HUES48 (cell line): ENCODE measurements around the gene DGKB.

ENCODE experiments used
- H3K27ac ChIP-seq: one replicate; pipeline ENCODE4 v1.7.0; 2013; ENCODE audit warnings: low read depth, low read length, inconsistent platforms
- H3K27me3 ChIP-seq: 2 replicates; pipeline ENCODE4 v1.6.1; 2013; ENCODE audit warnings: mild to moderate bottlenecking, low read length; ENCODE audit not compliant: control insufficient read depth, insufficient read depth
- H3K36me3 ChIP-seq: 2 replicates; pipeline ENCODE4 v1.6.1; 2013; ENCODE audit warnings: low read length; ENCODE audit not compliant: control insufficient read depth, insufficient read depth
- H3K4me1 ChIP-seq: 2 replicates; pipeline ENCODE4 v1.6.1; 2013; ENCODE audit warnings: mild to moderate bottlenecking, low read length; ENCODE audit not compliant: control insufficient read depth, insufficient read depth
- H3K4me3 ChIP-seq: 2 replicates; pipeline ENCODE4 v1.5.1; 2013; ENCODE audit warnings: mild to moderate bottlenecking, low read depth, low read length
- H3K9ac ChIP-seq: 2 replicates; pipeline ENCODE4 v1.6.1; 2013; ENCODE audit warnings: mild to moderate bottlenecking, low read depth, low read length, moderate library complexity
- H3K9me3 ChIP-seq: 2 replicates; pipeline ENCODE4 v1.6.1; 2013; ENCODE audit warnings: low read length; ENCODE audit not compliant: control insufficient read depth, insufficient read depth

The DGKB gene

DNA sequence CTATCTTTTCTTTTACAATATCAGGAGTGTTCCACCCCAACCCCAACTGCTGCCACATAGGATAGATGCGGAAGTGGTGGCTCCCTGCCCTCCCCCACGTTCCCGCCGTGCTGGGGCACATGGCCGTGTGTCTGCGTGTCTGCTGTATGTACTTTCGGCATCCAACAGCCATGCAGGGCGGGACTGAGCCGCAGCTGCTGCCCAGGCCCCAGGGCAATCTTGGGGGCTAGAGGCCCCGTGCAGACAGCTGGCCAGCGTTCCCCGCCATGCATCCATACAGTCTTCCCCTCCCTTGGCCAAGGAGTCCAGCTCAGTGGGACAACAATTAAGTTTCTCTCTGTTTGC lies 162.7 kb downstream of the DGKB start:
- Histone ChIP-seq H3K27ac (no peak overlapping the region), H3K27me3 (no peaks in the 10 kb centered on the region), H3K36me3 (no peaks in the 10 kb centered on the region), H3K9ac (no peak overlapping the region), H3K9me3 (peaks cover 51% of the 10 kb centered on the region), H3K4me3 (no peak overlapping the region), H3K4me1 (peaks cover 8% of the 10 kb centered on the region; the same call in 1 of the 2 replicates)

DNA sequence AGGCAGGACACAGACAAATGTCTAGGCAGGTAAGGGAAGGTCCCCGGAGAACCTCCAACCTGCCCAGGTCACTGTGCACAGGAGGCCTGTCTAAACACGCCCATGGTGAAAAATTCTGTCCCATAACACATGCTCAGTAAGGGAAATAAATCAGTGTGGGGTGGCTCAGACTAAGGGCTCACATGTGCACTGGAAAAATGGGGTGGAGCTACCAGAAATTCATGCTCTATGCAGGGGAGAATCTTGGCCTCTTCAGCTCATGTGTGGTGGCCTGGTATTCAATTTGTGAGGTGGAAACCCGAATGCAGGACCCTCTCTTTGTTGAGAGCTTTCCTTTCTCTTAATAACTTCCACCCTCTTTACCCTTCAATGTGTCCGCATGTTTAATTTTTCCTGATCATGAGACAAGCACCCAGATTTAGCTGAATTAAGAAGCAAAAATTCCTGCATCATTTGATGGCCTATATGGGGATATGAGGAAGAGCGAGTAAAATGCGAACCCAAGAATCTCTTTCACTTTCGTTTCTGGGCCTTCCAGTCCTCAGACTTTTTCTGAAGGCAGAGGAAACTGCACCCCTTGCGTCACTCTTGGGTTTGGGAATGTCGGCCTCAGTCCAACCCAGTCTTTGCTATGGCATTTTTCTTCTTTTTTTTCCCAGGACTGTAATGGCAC lies 163.2 kb downstream of the DGKB start:
- Histone ChIP-seq H3K9ac (no peak overlapping the region), H3K27me3 (no peaks in the 10 kb centered on the region), H3K27ac (no peak overlapping the region), H3K4me3 (no peak overlapping the region), H3K4me1 (peaks cover 12% of the 10 kb centered on the region), H3K36me3 (no peaks in the 10 kb centered on the region), H3K9me3 (peaks cover 46% of the 10 kb centered on the region)

DNA sequence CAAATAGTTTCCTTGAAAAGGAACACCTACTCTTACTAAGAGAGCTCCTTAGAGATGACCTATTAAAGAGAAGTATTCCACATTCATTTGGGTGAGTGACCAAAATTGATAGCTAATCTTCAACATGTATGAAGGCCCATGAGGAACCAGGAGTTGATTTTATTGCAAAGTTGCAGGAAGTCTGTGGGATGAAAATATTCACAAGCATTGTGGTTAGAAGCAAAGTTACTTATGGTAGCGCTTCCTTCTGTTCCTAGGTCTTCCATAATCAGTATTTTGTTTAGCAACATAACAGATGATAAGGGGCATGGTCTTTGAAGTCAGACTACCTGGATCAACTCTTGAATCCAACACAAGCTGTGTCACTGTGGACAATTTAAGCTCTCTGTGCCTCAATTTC lies 164.5 kb downstream of the DGKB start:
- H3K36me3 ChIP-seq = no peaks in the 10 kb centered on the region
- H3K4me3 ChIP-seq = no peak overlapping the region

DNA sequence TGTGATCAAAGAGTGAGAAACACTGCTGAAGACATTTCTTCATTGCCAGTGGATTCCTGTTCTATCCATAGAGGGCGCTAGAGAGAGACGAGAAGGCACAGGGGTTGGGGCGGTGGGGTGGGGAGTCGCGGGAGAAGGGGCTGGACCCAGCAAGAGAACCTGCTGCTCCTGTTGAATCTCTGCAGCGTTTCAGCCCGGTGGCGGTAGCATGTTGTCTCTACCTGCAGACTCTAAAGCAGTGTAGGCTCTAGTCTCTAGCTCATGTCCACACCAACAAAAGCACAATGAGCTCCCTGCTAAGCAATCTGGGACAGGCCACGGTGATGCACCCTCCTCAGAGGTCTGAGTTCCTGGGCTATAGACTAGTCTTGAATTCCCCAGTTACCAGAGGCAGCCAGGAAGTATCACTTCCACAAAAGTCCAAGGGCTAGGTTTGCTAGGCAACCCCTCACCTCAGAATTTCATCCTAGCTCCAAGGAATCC lies 167.7 kb downstream of the DGKB start:
- Histone ChIP-seq H3K27ac (peak overlapping the region; percentile 1), H3K27me3 (no peaks in the 10 kb centered on the region), H3K9ac (no peak overlapping the region; the same call in 1 of the 2 replicates), H3K4me3 (peak overlapping the region; percentile 46; the same call in 1 of the 2 replicates), H3K9me3 (peaks cover 2% of the 10 kb centered on the region; the same call in 1 of the 2 replicates), H3K4me1 (peaks cover 12% of the 10 kb centered on the region), H3K36me3 (no peaks in the 10 kb centered on the region)

More for the DNA sequence above, 164.5 kb downstream of the DGKB start:
- Histone ChIP-seq H3K27me3 (no peaks in the 10 kb centered on the region), H3K9ac (no peak overlapping the region), H3K27ac (no peak overlapping the region), H3K9me3 (peaks cover 34% of the 10 kb centered on the region), H3K4me1 (peaks cover 12% of the 10 kb centered on the region)

DNA sequence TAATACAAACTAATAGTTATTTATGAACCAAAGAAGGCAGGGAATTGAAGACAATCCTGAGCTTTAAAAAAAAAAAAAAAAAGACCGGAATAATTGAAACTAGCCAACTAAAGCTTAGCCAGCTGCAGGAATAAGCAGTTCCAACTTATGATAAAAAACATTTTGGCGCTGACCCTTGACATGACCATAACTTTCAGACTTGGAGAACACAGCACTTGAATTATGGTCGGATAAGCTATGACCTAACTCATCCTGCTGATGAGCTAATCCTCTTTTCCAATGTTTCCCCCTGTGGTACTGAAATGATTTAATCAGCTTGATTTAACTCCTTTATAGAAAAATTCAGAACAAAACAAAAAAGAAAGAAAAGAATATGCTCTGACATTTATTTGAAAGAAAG lies 181.8 kb downstream of the DGKB start:
- H3K4me1 ChIP-seq = peaks cover 24% of the 10 kb centered on the region
- no peaks in the 10 kb centered on the region for H3K9me3 ChIP-seq
- no peaks in the 10 kb centered on the region for H3K27me3 ChIP-seq
- no peak overlapping the region for H3K27ac ChIP-seq
- no peak overlapping the region for H3K9ac ChIP-seq
- no peak overlapping the region for H3K4me3 ChIP-seq
- no peaks in the 10 kb centered on the region for H3K36me3 ChIP-seq

DNA sequence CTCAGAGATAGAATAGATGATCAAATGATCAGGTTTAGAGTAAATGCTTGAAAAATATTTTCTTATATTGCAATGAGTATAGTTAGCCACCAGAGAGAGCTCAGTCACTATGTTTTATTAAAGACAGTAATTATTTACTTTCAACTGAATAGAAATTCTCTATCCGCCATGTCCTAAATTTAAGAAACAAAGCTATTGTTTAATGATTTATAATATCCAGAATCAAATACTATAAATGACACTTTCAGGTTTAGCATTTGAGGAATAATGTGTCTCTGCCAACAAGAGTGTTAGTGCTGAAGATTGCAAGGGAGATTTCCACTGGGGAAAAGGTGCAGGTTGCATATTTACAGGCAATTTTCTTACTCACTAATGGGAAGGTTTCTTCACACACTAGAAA lies 184.7 kb downstream of the DGKB start:
- Histone ChIP-seq H3K27me3 (no peaks in the 10 kb centered on the region), H3K27ac (no peak overlapping the region)

DNA sequence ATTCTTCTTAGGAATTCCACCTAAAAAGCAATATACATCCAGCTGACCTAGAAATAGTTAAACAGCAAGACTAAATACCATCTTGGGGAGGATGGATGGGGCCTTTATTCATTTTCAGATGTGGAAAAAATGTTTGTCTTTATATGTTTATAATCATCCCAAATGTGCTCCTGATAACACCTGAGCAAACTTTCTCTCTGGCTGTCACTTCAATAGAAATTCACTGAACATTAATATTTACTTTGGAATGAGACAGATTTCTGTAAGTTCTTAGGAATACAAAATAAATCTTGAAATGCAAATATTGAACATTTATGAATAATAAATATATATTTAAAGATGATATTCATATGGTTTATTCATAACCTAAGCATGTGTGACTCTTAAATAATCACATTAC lies 185.4 kb downstream of the DGKB start:
- Histone ChIP-seq H3K9ac (no peak overlapping the region), H3K36me3 (no peaks in the 10 kb centered on the region), H3K4me1 (peaks cover 30% of the 10 kb centered on the region), H3K4me3 (0 out of 2 replicates have a peak overlapping the region, but pooled peaks have one; percentile 26), H3K27me3 (no peaks in the 10 kb centered on the region), H3K27ac (no peak overlapping the region), H3K9me3 (no peaks in the 10 kb centered on the region)

More for the DNA sequence above, 184.7 kb downstream of the DGKB start:
- H3K9me3 ChIP-seq = no peaks in the 10 kb centered on the region
- no peak overlapping the region for H3K4me3 ChIP-seq
- H3K4me1 ChIP-seq = peaks cover 30% of the 10 kb centered on the region
- no peaks in the 10 kb centered on the region for H3K36me3 ChIP-seq
- no peak overlapping the region for H3K9ac ChIP-seq

DNA sequence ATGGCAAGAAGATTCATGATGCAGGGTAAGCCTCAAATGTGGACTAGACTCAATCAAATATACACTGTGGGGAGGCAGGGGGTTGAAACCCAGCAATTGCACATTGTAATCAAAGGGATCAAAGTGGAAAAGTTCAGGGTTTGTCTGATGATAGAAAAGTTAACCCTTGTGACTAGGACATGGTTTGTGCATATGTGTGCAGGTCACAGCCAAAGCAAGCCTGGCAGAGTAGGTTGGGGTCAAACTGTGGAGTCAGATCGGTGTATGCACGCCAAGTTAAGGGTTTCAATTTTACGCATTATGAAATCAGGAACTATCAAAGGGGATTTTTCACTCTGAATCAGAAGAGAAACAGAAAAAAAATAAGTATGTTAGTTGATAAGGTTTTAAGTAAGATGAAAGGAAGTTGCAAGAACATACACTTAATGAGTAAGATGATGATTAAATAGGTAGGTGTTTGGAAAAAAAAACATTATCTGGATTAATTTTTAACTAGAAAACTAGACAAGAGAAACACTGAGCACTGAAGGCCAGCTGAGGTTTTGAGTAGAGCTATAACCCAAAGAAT lies 188.3 kb downstream of the DGKB start:
- Histone ChIP-seq H3K9ac (no peak overlapping the region), H3K36me3 (no peaks in the 10 kb centered on the region)

DNA sequence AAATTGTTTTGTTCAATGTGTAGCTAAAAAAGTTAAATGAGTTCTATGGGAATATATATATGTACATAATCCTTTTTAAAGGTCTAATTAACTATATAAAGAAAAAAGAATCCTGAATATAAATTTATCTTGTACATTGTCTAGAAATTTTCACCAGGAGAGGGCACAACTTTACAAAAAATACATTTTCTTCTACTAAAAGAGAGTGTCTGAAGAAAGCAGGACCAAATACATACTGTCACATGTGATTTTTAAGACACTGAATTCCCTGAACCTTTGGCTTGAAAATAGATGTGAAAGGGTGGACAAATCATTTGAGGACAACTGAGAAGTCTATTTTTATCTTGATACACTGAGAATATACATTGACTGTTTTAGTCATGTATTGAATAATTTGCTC lies 204.3 kb downstream of the DGKB start:
- no peak overlapping the region for H3K27ac ChIP-seq
- no peaks in the 10 kb centered on the region for H3K4me1 ChIP-seq
- H3K27me3 ChIP-seq = no peaks in the 10 kb centered on the region
- no peak overlapping the region for H3K4me3 ChIP-seq
- no peaks in the 10 kb centered on the region for H3K9me3 ChIP-seq
- no peak overlapping the region for H3K9ac ChIP-seq
- H3K36me3 ChIP-seq = no peaks in the 10 kb centered on the region

More for the DNA sequence above, 188.3 kb downstream of the DGKB start:
- Histone ChIP-seq H3K4me3 (no peak overlapping the region), H3K9me3 (no peaks in the 10 kb centered on the region), H3K27ac (no peak overlapping the region), H3K27me3 (no peaks in the 10 kb centered on the region), H3K4me1 (peaks cover 30% of the 10 kb centered on the region)

DNA sequence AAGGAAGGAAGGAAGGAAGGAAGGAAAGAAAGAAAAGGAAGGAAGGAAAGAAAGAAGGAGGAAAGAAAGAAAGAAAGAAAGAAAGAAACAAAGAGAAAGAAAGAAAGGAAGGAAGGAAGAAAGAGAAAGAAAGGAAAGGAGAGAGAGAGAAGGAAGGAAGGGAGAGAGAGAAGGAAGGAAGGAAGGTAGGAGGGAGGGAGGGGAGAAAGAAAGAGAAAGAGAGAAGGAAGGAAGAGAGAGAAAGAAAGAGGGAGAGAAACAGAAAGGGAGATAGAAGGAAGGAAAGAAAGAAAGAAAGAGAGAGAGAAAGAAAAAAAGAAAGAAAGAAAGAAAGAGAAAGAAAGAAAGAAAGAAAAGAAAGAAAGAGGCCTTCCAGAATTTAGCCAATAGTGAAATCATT lies 204.9 kb downstream of the DGKB start:
- H3K27ac ChIP-seq = no peak overlapping the region
- no peak overlapping the region for H3K4me3 ChIP-seq
- H3K36me3 ChIP-seq = no peaks in the 10 kb centered on the region
- no peak overlapping the region for H3K9ac ChIP-seq
- H3K9me3 ChIP-seq = no peaks in the 10 kb centered on the region
- no peaks in the 10 kb centered on the region for H3K4me1 ChIP-seq
- no peaks in the 10 kb centered on the region for H3K27me3 ChIP-seq

DNA sequence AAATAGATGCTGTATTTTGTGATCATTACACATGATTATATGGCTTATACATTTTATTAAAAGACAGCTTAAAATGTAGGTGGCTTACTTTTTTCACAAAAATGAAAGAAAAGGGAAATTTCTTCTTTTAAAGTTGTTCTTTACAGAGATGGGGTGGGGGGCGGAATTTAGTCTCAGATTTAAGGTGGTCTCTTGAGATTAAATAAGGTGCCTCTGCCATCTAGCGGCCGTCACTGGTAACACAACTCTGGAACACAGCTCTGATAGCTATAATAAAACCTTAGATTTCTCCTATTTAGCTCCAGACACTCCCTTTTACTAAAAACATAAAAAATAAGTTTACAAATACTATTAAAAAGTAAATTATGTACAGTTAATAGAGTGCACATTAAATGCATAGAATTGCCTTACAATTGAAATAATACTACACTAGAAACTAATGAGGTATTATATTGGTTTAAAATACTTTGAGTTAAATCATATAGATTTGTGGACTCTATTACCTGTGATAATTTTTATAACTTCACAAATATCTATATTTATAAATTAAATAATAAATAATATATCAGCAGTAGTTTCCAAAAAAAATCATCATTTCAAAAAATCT lies 210.9 kb downstream of the DGKB start:
- Histone ChIP-seq H3K9ac (no peak overlapping the region), H3K27me3 (no peaks in the 10 kb centered on the region), H3K9me3 (no peaks in the 10 kb centered on the region), H3K36me3 (no peaks in the 10 kb centered on the region), H3K4me3 (no peak overlapping the region), H3K4me1 (peaks cover 5% of the 10 kb centered on the region; the same call in 1 of the 2 replicates), H3K27ac (no peak overlapping the region)
